SU-DHL-6 (cell line): ENCODE results near the gene RNF220.

ENCODE experiments used
- H2AFZ ChIP-seq: fragments of 200-600 bp; sonication (generic); 2 replicates; pipeline ENCODE4 v1.6.1; 2014; ENCODE audit warnings: low read depth, mild to moderate bottlenecking, moderate library complexity, mixed read lengths, antibody characterized with exemption, low read length; ENCODE audit not compliant: severe bottlenecking
- H3F3A ChIP-seq: fragments of 200-600 bp; shearing (Covaris generic); 2 replicates; pipeline ENCODE4 v1.6.0; 2016; ENCODE audit warnings: antibody characterized with exemption, mild to moderate bottlenecking; ENCODE audit not compliant: insufficient read depth
- H3K27ac ChIP-seq: fragments of 200-600 bp; sonication (generic); 2 replicates; pipeline ENCODE4 v1.5.1; 2016; ENCODE audit warnings: low read depth, mild to moderate bottlenecking, low read length, moderate library complexity, mixed read lengths
- H3K27me3 ChIP-seq: fragments of 200-600 bp; sonication (generic), shearing (Covaris generic); 2 replicates; pipeline ENCODE4 v1.6.0; 2014; ENCODE audit warnings: mild to moderate bottlenecking, low read length
- H3K36me3 ChIP-seq: fragments of 200-600 bp; sonication (generic); 2 replicates; pipeline ENCODE4 v1.6.1; 2014; ENCODE audit warnings: mild to moderate bottlenecking, low read length, mixed read lengths
- H3K4me2 ChIP-seq: fragments of 300-600, 200-600 bp; shearing (Covaris generic), sonication (generic); 2 replicates; pipeline ENCODE4 v1.6.0; 2014; ENCODE audit warnings: low read length, low read depth, mild to moderate bottlenecking; ENCODE audit not compliant: poor library complexity, severe bottlenecking
- H3K4me3 ChIP-seq: fragments of 200-600 bp; sonication (generic); 2 replicates; pipeline ENCODE4 v1.5.1; 2014; ENCODE audit warnings: antibody characterized with exemption, low read length, mild to moderate bottlenecking, mixed read lengths; ENCODE audit not compliant: insufficient read depth, poor library complexity, severe bottlenecking
- H3K79me2 ChIP-seq: fragments of 200-600 bp; sonication (generic); 2 replicates; pipeline ENCODE4 v1.6.1; 2014; ENCODE audit warnings: mild to moderate bottlenecking, low read length, moderate library complexity; ENCODE audit not compliant: insufficient read depth
- H3K9ac ChIP-seq: fragments of 200-600 bp; sonication (generic); 2 replicates; pipeline ENCODE4 v1.7.0; 2014; ENCODE audit warnings: mild to moderate bottlenecking, low read length
- H3K9me2 ChIP-seq: fragments of 200-600 bp; sonication (generic); replicated peaks from 2 replicates; pipeline ENCODE4 v1.6.1; 2014; ENCODE audit warnings: low read length; ENCODE audit not compliant: insufficient read depth
- H3K9me3 ChIP-seq: fragments of 200-600 bp; sonication (generic); 2 replicates; pipeline ENCODE4 v1.6.1; 2014; ENCODE audit warnings: low read length, mixed read lengths; ENCODE audit not compliant: insufficient read depth
- H4K20me1 ChIP-seq: fragments of 200-600 bp; sonication (generic); 2 replicates; pipeline ENCODE4 v1.6.1; 2014; ENCODE audit warnings: low read depth, mild to moderate bottlenecking, antibody characterized with exemption, low read length, moderate library complexity, mixed read lengths
- EZH2phosphoT487 ChIP-seq: fragments of 200-600 bp; sonication (generic), shearing (Covaris generic); conservative IDR thresholded peaks from 2 replicates; pipeline ENCODE4 v1.6.1; 2018; ENCODE audit warnings: mild to moderate bottlenecking, antibody characterized with exemption, low read length, moderate library complexity, mixed read lengths
- TF ChIP-seq, protein P1 (sequence below): fragments of 200-600 bp; sonication (generic); IDR thresholded peaks from one replicate; pipeline ENCODE4 v1.5.1; 2017; ENCODE audit warnings: antibody characterized with exemption, mild to moderate bottlenecking, low read length, moderate library complexity; ENCODE audit not compliant: insufficient read depth, poor library complexity, severe bottlenecking

The RNF220 gene

DNA sequence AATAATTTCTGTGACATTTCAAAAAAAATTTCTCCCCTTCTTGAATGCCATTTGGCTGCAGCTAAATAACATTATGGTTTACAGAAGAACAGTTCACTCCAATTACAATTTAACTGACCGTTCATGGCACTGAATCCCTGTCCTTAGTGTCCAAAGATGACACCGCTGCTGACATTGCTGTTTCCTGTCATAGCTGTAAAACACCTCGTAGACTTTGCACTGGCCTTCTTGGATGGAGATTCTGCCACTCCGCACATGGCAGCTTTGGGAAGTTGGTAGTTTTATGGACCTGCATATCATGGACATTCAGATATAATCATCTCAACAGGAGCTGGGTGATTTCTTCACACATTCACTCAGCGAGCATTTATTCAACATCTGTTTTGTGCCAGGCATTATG lies 274.4 kb downstream of the RNF220 start:
- Histone ChIP-seq H3K4me2 (no peak overlapping the region), H3K27ac (no peak overlapping the region), H2AFZ (no peak overlapping the region), H3K9me2 (no peaks in the 10 kb centered on the region), H3K9ac (no peak overlapping the region), H3K27me3 (no peaks in the 10 kb centered on the region), H3K36me3 (no peaks in the 10 kb centered on the region), H4K20me1 (no peaks in the 10 kb centered on the region), H3K9me3 (no peaks in the 10 kb centered on the region), H3K79me2 (no peaks in the 10 kb centered on the region), H3F3A (no peaks in the 10 kb centered on the region), H3K4me3 (no peak overlapping the region)
- TF ChIP-seq, protein P1, sequence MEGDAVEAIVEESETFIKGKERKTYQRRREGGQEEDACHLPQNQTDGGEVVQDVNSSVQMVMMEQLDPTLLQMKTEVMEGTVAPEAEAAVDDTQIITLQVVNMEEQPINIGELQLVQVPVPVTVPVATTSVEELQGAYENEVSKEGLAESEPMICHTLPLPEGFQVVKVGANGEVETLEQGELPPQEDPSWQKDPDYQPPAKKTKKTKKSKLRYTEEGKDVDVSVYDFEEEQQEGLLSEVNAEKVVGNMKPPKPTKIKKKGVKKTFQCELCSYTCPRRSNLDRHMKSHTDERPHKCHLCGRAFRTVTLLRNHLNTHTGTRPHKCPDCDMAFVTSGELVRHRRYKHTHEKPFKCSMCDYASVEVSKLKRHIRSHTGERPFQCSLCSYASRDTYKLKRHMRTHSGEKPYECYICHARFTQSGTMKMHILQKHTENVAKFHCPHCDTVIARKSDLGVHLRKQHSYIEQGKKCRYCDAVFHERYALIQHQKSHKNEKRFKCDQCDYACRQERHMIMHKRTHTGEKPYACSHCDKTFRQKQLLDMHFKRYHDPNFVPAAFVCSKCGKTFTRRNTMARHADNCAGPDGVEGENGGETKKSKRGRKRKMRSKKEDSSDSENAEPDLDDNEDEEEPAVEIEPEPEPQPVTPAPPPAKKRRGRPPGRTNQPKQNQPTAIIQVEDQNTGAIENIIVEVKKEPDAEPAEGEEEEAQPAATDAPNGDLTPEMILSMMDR = no peak
- no peak for TF ChIP-seq EZH2phosphoT487

GRCh38 chr1:44681905-44682882 lies 277.1 kb downstream of the RNF220 start:
- no peaks in the 10 kb centered on the region for H4K20me1 ChIP-seq
- no peaks in the 10 kb centered on the region for H3F3A ChIP-seq
- H3K27ac ChIP-seq = no peak overlapping the region
- no peaks in the 10 kb centered on the region for H3K27me3 ChIP-seq
- no peak overlapping the region for H3K9ac ChIP-seq
- no peaks in the 10 kb centered on the region for H3K36me3 ChIP-seq
- H3K4me3 ChIP-seq = no peak overlapping the region
- no peaks in the 10 kb centered on the region for H3K9me3 ChIP-seq
- no peak overlapping the region for H3K4me2 ChIP-seq
- no peak for TF ChIP-seq EZH2phosphoT487
- TF ChIP-seq, protein P1 = no peak
- H3K9me2 ChIP-seq = no peaks in the 10 kb centered on the region
- H2AFZ ChIP-seq = no peak overlapping the region
- H3K79me2 ChIP-seq = no peaks in the 10 kb centered on the region

- Histone ChIP-seq H4K20me1 (no peaks in the 10 kb centered on the region), H3K9me3 (no peaks in the 10 kb centered on the region), H3K36me3 (no peaks in the 10 kb centered on the region), H3K4me2 (no peak overlapping the region), H3K27ac (no peak overlapping the region), H3K9ac (no peak overlapping the region), H2AFZ (no peak overlapping the region), H3F3A (no peaks in the 10 kb centered on the region), H3K9me2 (no peaks in the 10 kb centered on the region), H3K4me3 (no peak overlapping the region), H3K27me3 (no peaks in the 10 kb centered on the region), H3K79me2 (no peaks in the 10 kb centered on the region)
- no peak for TF ChIP-seq EZH2phosphoT487
Observed at GRCh38 chr1:44682883-44683265, 277.8 kb downstream of the RNF220 start.

DNA sequence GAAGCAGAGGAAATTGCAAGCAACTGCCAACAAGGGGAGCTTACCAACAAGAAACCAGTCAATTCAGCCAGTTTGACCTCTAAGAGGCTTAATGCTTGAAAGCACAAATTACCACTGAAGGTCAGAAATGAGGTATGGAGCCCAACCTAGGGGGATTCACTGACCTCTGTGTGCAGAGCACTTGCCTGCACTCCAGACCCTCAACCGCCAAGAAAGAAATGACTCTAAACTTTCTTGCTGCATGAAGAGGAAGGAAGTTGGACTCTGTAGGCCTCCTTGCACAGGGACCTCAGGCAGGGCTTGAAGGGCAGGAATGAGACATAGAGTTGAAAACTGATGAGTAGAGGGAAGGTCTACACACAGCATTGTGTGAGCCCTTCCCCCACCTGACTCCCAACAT lies 279.5 kb downstream of the RNF220 start:
- Histone ChIP-seq H2AFZ (no peak overlapping the region), H3K36me3 (no peaks in the 10 kb centered on the region), H3K9ac (no peak overlapping the region), H3K4me2 (no peak overlapping the region), H3K79me2 (no peaks in the 10 kb centered on the region), H3K9me3 (no peaks in the 10 kb centered on the region), H3K9me2 (no peaks in the 10 kb centered on the region), H3F3A (no peaks in the 10 kb centered on the region), H4K20me1 (no peaks in the 10 kb centered on the region), H3K27me3 (no peaks in the 10 kb centered on the region), H3K4me3 (no peak overlapping the region), H3K27ac (no peak overlapping the region)
- TF ChIP-seq, protein P1 = no peak
- TF ChIP-seq EZH2phosphoT487 = no peak
